NB4 (cell line): ENCODE data around the gene FMO2.

Experiments
- DNase-seq: peaks from one replicate; pipeline ENCODE4 v3.0.0; 2010; ENCODE audit warnings: low read depth
- H3K4me3 ChIP-seq: one replicate; pipeline ENCODE4 v1.5.1; 2011; ENCODE audit warnings: mild to moderate bottlenecking, low read depth, low read length, moderate library complexity
- MYC ChIP-seq: IDR thresholded peaks from 2 replicates; pipeline ENCODE4 v1.6.1; 2011; ENCODE audit warnings: low read depth, low read length
- POLR2A ChIP-seq: IDR thresholded peaks from 2 replicates; pipeline ENCODE4 v1.6.1; 2011; ENCODE audit warnings: mild to moderate bottlenecking; ENCODE audit not compliant: insufficient read length; ENCODE audit errors: extremely low read depth
- TF ChIP-seq, protein P1 (sequence below): IDR thresholded peaks from 2 replicates; pipeline ENCODE4 v1.6.1; 2011; ENCODE audit warnings: low read depth, low read length
- TF ChIP-seq, protein P2 (sequence below): IDR thresholded peaks from one replicate; pipeline ENCODE4 v1.5.1; 2012; ENCODE audit warnings: low read depth, low read length

FMO2 gene

DNA sequence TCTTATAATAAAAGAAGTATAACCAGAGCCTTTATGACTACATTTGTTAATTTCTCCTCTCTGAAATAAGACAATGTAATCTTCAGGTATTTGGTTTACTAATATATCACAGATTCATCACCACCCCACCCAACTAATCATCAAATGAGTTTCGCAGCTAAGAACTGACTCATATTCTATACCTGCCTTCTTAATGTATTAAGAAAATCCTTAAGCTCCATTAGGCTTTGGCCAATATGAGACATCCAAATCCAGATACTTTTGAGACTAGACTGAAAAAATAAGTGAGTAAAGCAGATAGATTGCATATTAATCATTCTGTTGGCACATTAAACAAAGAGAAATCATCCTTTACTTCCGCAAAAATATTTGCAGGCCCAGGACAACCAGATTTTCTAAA, 18.7 kb upstream of the FMO2 start:
- TF ChIP-seq, protein P1, sequence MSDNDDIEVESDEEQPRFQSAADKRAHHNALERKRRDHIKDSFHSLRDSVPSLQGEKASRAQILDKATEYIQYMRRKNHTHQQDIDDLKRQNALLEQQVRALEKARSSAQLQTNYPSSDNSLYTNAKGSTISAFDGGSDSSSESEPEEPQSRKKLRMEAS, result no peak
- TF ChIP-seq MYC (no peak), POLR2A (no peak)
- TF ChIP-seq, protein P2, sequence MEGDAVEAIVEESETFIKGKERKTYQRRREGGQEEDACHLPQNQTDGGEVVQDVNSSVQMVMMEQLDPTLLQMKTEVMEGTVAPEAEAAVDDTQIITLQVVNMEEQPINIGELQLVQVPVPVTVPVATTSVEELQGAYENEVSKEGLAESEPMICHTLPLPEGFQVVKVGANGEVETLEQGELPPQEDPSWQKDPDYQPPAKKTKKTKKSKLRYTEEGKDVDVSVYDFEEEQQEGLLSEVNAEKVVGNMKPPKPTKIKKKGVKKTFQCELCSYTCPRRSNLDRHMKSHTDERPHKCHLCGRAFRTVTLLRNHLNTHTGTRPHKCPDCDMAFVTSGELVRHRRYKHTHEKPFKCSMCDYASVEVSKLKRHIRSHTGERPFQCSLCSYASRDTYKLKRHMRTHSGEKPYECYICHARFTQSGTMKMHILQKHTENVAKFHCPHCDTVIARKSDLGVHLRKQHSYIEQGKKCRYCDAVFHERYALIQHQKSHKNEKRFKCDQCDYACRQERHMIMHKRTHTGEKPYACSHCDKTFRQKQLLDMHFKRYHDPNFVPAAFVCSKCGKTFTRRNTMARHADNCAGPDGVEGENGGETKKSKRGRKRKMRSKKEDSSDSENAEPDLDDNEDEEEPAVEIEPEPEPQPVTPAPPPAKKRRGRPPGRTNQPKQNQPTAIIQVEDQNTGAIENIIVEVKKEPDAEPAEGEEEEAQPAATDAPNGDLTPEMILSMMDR, result no peak
- DNase-seq, result no peak
- no peak overlapping the region for H3K4me3 ChIP-seq

DNA sequence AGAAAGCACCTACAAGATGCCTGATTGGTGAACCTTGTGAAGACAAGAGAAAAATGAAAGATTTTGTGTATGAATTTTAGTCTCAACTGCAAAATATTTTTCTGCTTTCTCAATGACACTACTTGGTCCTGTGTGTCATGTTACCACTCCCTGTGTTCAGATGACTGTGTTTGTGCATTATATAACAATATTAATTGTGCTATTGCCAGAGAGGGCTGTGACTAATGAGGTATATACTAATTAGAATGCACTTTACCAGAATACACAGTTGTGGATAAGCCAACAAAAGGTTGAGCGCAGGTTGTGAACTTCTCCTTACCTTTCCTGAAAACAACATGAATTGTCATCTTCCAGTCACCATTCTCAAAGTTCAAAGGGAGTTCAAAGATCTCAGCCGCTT, 17.3 kb upstream of the FMO2 start:
- TF ChIP-seq MYC, result no peak
- TF ChIP-seq, protein P2, result no peak
- no peak for TF ChIP-seq POLR2A
- TF ChIP-seq, protein P1, result no peak
- DNase-seq, result no peak
- H3K4me3 ChIP-seq, result no peak overlapping the region

DNA sequence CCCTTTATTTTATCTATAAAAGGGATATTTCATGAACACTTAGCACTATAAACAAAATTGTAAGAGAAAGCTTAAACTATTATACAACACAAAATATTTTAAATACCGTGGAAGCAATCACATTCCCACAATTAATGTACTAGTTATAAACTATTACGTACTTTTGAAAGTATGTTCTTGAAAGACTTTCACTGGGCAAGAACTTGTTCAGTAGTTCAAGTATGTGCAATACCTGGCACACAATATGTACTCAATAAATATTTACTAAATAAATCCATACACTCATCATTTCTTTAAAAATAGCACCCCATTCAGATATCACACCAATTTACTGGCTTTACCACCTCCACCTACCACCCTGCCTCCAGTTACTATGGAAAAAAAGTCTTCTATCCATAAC, 12.6 kb upstream of the FMO2 start:
- no peak for DNase-seq
- TF ChIP-seq, protein P2, result no peak
- TF ChIP-seq MYC (no peak), POLR2A (no peak)
- TF ChIP-seq, protein P1, result no peak

DNA sequence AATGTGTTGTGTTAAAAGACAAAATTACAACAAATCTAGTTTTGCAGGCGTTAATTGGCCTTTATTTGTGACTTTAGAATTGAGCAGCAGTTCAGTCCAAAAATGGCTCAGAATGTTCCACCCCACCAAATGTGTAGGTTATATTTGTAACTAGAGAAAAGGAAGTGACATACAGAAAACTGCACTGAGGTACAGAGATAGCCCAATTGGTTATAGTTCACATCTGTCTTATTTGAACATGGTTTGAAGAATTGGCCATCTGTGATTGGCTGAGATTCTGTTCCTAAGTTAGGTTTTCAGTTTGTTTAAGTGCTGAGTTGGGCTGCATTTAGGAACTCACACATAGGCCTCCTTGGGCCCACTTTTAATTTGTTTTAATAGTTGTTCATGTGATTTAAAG, 12.0 kb upstream of the FMO2 start:
- no peak for DNase-seq
- TF ChIP-seq MYC (no peak), POLR2A (no peak)
- TF ChIP-seq, protein P1, result no peak
- TF ChIP-seq, protein P2, result no peak
- no peak overlapping the region for H3K4me3 ChIP-seq

More for the DNA sequence above, 12.6 kb upstream of the FMO2 start:
- H3K4me3 ChIP-seq, result no peak overlapping the region

DNA sequence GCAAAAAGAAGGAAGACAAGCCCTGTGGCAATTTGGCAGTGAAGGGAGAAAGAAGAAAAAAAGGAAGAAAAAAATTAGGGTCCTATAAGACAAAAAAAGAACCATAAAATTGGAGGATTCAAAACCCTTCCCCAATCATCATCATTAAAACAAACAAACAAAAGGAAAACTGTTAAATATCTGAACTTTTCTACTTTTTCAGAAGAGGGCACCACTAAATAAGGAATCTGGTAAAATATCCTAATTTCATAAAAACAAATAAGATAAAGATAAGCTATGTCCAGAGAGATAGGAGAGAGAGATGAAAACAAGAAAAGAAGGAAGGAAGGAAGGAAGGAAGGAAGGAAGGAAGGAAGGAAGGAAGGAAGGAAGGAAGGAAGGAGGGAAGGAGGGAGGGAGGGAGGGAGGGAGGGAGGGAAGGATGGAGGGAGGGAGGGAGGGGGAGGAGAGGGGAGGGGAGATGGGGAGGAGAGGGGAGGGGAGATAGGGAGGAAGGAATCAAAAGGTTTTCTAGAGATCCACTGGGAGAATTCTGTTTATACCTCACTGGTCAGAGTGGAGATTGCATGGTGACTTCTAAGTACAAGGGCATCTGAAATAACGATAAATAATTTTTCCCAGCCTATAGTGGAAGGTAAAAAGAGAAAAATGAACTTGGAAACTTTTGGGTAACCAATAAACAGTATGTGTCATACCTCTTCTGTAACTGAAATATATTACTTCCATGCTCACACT, 10.4 kb upstream of the FMO2 start:
- H3K4me3 ChIP-seq, result no peak overlapping the region
- no peak for DNase-seq
- TF ChIP-seq, protein P2, result no peak
- TF ChIP-seq POLR2A (no peak), MYC (no peak)
- TF ChIP-seq, protein P1, result no peak

DNA sequence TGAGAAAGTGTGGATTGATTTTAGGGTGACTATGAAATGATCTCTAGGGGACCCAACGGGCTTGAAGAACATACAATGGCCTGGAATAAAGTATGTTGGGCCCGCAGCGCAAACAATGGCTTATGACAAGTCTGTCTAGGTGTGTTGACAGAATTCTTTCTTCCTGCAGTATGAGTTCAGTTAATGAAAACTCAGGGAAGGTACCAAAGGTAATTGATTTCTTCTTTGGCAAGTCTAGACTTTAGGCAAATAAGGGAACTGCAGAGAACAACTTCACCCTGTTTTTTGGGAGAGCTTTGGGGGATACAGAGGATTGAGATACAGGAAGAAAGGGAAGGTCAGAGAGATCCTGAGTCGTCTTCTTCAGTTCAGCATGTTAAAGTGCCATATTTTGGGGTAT, 7.8 kb upstream of the FMO2 start:
- no peak for DNase-seq
- no peak overlapping the region for H3K4me3 ChIP-seq
- TF ChIP-seq, protein P2, result no peak
- TF ChIP-seq, protein P1, result no peak
- TF ChIP-seq MYC, result no peak
